Limb (tissue), 2 donors: ENCODE data around the gene AP3B1.
A peak's percentile ranks its signal among the peaks of the same experiment; 100 is the strongest.

Experiments
- DNase-seq, 2 donors: peaks; one replicate each; pipeline ENCODE4 v3.0.0-alpha.2; 2016; ENCODE audit errors: extremely low spot score in 2 of 2

Gene AP3B1

GRCh38 chr5:77972469-77973252 lies 321.8 kb downstream of the AP3B1 start:
- DNase-seq = peak in 1 of 2 donors; percentile 52

GRCh38 chr5:77971776-77972468 lies 322.6 kb downstream of the AP3B1 start:
- peak in 1 of 2 donors; percentile 38 for DNase-seq

GRCh38 chr5:77970891-77971290 lies 323.6 kb downstream of the AP3B1 start:
- DNase-seq = no peak

- DNase-seq = no peak
Measured at GRCh38 chr5:77963795-77964194, 330.7 kb downstream of the AP3B1 start.

GRCh38 chr5:77960863-77961396 lies 333.6 kb downstream of the AP3B1 start:
- DNase-seq = no peak

GRCh38 chr5:77960305-77960704 lies 334.2 kb downstream of the AP3B1 start:
- no peak for DNase-seq

- no peak for DNase-seq
Measured at GRCh38 chr5:77958642-77959330, 335.7 kb downstream of the AP3B1 start.

- DNase-seq = peak in 1 of 2 donors; percentile 57
Measured at GRCh38 chr5:77957931-77958521, 336.5 kb downstream of the AP3B1 start.

- DNase-seq = no peak
Measured at GRCh38 chr5:77957516-77957915, 337.0 kb downstream of the AP3B1 start.

GRCh38 chr5:77957081-77957480 lies 337.4 kb downstream of the AP3B1 start:
- no peak for DNase-seq

GRCh38 chr5:77955577-77955976 lies 338.9 kb downstream of the AP3B1 start:
- DNase-seq = no peak

- no peak for DNase-seq
Measured at GRCh38 chr5:77953374-77953773, 341.1 kb downstream of the AP3B1 start.

- DNase-seq = no peak
Measured at GRCh38 chr5:77952636-77953212, 341.8 kb downstream of the AP3B1 start.
